Stomach (tissue), 4 donors: ENCODE results near the gene TMEM135.

Experiments used
- CTCF ChIP-seq, 7 experiments: fragments of 450-650 bp in 4 of 7; fragments of 200-600 bp in 3 of 7; sonication (generic) in 3 of 7; IDR thresholded peaks; one replicate each; pipeline ENCODE4 v1.5.1; 2016 to 2019; ENCODE audit warnings: antibody characterized with exemption in 7 of 7, control low read depth in 2 of 7, mild to moderate bottlenecking in 1 of 7
- POLR2AphosphoS5 ChIP-seq, 3 donors: sonication (generic); formaldehyde crosslinking; IDR thresholded peaks; one replicate each; pipeline ENCODE4 v1.6.1; 2016; ENCODE audit warnings: antibody characterized with exemption in 3 of 3

- TF ChIP-seq CTCF (IDR thresholded peaks at IDR 0.05): no peak
- no peak for TF ChIP-seq POLR2AphosphoS5 (IDR thresholded peaks at IDR 0.05)
Observed at GRCh38 chr11:87368151-87368550, 330.4 kb downstream of the TMEM135 start.
